Activated naive CD4-positive, alpha-beta T cell treated with Interleukin-2 at 50 U/mL for 16 hours (primary cell): ENCODE data around the gene ACAP2.
"Not testable (repeated sequence)": the region's sequence is repeated elsewhere in the genome, so short reads cannot be mapped to it uniquely, and the experiment has no call there.

ENCODE experiments used
- DNase-seq: peaks from one replicate; pipeline ENCODE4 v3.0.0-alpha.2; 2020

The ACAP2 gene

GRCh38 chr3:195385526-195385925, 57.3 kb downstream of the ACAP2 start:
- DNase-seq: no peak

DNA sequence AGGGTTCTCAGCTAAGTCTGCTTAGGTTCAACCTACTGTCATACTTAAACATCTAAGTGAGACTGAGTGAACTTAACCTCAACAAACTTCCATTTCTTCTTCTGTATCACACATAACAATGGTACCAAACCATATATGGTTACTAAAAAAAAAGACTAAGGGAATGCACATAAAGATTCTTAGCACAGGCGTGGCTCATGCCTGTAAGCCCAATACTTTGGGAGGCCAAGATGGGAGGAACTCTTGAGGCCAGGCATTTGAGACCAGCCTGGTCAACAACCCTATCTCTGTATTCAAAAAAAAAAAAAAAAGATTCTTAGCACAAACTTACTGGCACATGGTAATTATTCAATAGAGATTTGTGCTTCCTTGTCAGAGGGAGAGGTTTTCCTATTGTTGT, 57.9 kb downstream of the ACAP2 start:
- no peak for DNase-seq

DNA sequence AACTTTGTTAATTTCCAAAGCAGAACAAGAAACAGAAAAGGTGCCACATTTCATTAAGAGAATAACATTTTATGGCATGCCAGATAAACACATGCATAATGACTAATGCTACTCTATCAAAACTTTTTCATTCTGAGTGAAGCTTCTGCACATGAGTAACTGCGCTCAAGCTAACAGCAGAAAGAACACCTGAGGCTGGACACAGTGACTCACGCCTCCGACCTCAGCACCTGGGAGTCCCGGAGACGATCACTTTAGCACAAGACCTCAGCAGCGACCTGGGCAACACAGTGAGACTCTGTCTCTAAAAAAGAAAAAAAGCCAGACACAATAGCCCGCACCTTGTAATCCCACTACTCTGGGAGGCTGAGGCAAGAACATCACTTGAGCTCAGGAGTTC, 70.6 kb downstream of the ACAP2 start:
- no peak for DNase-seq

DNA sequence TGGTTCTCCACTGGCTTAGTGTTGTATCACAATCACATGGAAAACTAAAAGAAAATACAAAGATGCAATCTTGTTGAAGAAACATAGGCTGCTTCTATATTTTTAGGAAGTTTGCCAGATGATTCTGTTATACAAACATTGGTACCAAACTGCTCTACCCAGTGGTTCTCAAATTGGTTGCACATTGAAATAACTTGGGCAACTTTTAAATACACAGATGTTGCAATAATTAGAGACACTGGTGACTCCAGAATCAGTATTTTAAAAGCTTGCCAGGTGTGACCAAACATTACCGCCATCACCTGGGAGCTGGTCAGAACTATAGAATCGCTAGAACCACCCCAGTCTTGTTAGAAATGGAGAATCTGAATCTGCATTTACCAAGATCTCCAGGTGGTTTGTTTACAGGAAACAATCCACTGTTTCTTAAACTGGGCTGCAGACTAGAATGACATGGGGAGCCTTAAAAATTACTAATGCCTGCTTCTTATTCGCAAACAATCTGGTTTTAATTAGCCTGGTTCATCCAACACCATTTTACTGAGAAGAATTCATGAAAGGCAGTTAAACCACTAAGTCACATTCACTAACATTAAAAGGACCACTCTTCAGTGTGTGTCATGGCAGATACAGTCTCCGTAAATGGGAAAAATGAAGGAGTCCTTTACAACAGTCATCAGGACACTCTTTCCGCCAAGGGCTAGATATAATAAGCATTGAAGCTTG, 76.5 kb downstream of the ACAP2 start:
- no peak for DNase-seq

DNA sequence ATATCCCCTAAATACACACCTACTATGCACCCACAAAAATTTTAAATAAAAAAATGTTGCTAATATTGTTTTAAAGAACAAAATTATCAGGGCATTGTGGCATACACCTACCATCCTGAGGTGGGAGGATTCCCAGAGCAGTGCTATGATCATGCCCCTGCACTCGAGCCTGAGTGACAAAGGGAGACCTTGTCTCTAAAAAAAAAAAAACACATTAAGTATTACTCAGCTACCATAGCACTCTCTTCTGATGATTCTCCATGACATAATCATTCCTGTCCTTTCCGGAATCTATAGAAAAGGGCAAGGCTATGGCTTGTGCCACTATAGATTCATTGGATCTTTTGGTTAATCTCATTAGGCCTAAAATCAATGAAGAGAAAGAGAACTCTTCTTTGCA, 77.4 kb downstream of the ACAP2 start:
- no peak for DNase-seq

DNA sequence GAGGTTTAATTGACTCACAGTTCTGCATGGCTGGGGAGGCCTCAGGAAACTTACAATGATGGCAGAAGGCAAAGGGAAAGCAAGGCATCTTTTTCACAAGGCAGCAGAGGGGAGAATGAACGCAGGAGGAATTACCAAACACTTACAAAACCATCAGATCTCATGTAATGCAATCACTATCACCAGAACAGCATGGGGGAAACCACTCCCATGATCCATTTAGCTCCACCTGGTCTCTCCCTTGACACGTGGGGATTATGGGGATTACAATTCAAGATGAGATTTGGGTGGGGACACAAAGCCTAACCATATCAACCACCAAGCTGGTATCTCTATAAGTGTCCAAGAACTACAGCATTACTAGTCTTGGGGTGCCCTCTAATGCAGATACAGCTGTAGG, 85.0 kb downstream of the ACAP2 start:
- DNase-seq: not testable (repeated sequence)

DNA sequence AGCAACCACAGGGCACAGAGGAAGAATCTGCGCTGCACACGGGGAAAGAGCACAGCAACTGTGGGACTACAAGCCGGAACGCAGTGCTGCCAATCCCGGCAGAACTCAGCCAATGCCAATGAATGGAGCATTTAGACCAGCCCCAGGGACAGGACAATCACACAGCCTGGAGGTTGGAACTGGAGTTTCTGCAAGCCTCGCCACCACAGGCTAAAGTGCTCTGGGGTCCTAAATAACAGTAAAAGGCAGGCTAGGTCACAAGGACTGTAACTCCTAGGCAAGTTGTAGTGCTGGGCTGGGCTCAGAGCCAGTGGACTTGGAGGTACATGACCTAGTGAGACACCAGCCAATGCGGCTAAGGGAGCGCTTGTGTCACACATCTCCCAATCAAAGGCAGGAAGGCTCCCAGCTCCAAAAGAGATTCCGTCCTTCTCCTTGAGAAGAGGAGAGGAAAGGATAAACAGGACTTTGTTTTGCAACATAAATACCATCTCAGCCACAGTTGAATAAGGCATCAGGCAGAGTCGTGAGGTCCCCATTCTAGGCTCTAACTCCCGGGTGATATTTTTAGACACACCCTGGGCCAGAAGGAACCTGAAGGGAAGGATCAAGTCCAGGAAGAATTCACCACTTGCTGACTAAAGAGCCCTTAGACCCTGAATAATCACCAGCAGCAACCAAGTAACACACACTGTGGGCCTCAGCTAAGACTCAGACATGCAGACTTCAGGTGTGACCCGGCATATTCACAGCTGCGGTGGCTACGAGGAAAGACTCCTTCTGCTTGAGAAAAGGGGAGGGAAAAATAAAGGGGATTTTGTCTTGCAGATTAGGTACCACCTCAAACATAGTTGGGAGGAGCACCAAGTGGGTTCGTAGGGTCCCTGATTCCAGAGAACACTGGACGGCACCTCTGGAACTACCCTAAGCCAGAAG, 86.4 kb downstream of the ACAP2 start:
- no peak for DNase-seq

GRCh38 chr3:195354009-195354408, 88.8 kb downstream of the ACAP2 start:
- not testable (repeated sequence) for DNase-seq

DNA sequence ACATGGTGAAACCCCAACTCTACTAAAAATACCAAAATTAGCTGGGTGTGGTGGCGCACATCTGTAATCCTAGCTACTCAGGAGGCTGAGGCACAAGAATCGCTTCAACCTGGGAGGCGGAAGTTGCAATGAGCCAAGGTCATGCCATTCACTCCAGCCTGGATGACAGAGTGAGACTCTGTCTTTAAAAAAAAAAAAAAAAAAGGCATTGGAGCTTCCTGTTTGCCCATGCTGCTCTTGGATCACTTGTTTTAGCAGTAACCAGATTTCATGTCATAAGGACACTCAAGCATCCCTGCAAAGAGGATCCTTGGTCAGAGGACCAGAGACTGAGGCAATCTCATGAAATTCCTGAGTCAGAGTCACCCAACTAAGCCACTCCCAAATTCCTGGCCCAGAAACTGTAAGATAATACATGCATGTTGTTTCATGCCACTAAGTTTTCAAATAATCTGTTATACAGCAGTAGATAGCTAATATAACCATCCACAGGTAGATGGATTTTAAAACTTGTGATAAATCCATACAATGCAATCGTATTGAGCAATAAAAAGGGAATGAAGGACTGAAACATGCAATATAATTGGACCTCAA, 89.8 kb downstream of the ACAP2 start:
- DNase-seq: no peak

GRCh38 chr3:195348426-195349115, 94.2 kb downstream of the ACAP2 start:
- DNase-seq: no peak

GRCh38 chr3:195337747-195338146, 105.1 kb downstream of the ACAP2 start:
- no peak for DNase-seq

- no peak for DNase-seq
Observed at GRCh38 chr3:195334967-195335366, 107.9 kb downstream of the ACAP2 start.

DNA sequence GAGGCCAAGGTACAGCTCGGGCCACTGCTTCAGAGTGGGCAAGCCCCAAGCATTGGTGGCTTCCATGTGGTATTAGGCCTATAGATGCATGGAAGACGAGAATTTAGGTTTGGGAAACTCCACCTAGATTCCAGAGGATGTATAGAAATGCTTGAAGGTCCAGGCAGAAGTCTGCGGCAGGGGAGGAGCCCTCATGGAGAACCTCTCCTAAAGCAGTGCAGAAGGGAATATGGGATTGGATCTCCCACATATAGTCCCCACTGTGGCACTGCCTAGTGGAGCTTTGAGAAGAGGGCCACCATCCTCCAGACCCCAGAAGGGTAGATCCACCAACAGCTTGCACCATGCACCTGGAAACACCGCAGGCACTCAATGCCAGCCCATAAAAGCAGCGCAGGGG, 123.8 kb downstream of the ACAP2 start:
- DNase-seq: no peak

- DNase-seq: no peak
Observed at GRCh38 chr3:195312714-195313113, 130.1 kb downstream of the ACAP2 start.

GRCh38 chr3:195307711-195308110, 135.1 kb downstream of the ACAP2 start:
- DNase-seq: no peak

- DNase-seq: no peak
Observed at GRCh38 chr3:195306369-195306768, 136.5 kb downstream of the ACAP2 start.

GRCh38 chr3:195302431-195302830, 140.4 kb downstream of the ACAP2 start:
- no peak for DNase-seq

DNA sequence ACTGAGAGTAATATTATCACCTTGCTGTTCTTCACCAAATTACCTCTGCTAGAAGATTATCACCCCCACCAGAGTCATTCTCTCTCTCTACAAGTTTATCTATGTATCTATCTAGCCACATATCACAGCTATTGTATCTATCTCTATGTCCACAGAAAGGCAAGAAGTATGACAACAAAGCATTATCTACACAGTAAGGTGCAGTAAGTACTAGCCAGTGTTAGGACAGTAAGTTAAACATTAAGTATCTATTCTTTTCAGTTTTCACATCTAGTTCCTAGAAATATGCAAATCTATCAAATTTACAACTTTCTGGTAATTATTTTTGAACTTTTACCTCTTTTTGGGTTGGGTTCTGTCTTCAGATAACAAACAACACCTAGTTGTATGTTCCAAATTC, 145.4 kb downstream of the ACAP2 start:
- no peak for DNase-seq

DNA sequence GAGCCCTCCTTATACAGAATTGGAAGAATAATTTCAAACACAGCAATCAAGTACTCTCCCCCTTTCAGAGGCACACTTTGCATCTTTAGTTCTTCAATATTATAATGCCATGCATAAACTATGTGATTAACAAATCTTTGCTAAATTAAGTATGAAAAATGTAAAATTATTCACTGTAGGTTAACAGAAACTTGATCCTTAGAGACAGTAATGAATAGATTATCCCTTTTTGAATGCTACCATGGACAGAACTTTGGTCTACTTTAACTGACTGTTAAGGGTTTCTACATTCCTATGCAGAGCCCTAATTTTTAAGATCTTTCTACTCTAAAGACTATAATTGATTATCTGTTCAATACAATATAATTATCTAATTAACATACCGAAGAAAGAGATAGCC, 146.2 kb downstream of the ACAP2 start:
- DNase-seq: no peak

DNA sequence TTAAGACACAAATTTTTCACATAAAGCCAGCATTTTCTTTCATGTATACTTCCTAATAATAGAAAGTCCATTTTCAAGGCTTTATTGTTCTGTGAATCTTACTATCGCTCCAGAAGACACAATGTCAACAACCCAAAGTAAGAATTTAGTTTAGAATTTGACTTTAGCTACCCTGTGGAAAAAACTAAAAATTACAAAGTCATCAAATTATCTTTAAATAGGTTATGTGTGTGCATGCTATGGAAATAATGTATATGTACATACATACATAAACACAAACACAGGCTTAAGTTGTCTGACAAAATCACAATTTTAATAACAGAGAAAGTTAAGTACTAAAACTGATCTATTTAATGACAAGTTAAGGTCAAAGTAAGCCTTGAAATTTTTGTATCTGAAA, 151.7 kb downstream of the ACAP2 start:
- DNase-seq: no peak

GRCh38 chr3:195290643-195291042, 152.2 kb downstream of the ACAP2 start:
- not testable (repeated sequence) for DNase-seq

DNA sequence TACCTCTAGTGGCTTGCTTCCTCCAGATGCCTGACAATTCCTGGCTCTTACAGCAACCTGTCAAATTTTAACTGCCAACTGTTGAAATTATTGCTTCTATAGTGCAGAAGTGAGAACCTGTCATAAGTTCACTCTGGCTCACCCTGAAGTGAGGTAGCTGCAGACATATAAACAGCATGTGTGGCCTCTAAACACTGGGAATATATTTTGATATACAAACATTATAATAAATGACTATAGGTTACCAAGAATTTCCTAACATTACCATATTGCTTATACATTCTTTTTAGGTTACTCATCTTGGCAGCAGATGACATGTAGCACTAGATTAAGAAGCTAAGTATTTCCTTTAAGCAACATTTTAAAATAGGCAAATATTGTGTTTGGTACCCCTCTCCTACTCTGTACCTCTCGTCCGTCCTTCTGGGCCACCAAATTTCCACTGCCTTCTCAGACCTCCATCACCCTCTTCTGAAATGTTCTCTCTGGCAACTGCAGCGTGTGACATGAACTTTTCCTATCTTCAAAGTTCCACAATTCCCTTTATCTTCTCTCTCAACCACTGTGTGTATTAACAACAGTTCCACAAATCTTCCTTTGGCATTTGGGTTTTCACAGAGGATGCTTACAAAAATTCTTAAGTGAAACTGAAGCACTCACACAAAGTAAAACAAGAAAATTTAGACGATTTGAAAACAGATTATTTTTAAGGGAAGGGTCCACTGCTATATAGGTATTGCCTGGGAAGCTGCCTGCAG, 156.5 kb downstream of the ACAP2 start:
- no peak for DNase-seq
